Stimulated activated CD8-positive, alpha-beta memory T cell treated with anti-CD3 and anti-CD28 coated beads, Interleukin-7, amount 100 ng/mL, for 1 hour (primary cell): ENCODE data around the gene LEMD3.

Source experiments
- DNase-seq, 2 donors: peaks; one replicate each; pipeline ENCODE4 v3.0.0-alpha.2; 2020; ENCODE audit warnings: low read depth in 2 of 2

The LEMD3 gene

DNA sequence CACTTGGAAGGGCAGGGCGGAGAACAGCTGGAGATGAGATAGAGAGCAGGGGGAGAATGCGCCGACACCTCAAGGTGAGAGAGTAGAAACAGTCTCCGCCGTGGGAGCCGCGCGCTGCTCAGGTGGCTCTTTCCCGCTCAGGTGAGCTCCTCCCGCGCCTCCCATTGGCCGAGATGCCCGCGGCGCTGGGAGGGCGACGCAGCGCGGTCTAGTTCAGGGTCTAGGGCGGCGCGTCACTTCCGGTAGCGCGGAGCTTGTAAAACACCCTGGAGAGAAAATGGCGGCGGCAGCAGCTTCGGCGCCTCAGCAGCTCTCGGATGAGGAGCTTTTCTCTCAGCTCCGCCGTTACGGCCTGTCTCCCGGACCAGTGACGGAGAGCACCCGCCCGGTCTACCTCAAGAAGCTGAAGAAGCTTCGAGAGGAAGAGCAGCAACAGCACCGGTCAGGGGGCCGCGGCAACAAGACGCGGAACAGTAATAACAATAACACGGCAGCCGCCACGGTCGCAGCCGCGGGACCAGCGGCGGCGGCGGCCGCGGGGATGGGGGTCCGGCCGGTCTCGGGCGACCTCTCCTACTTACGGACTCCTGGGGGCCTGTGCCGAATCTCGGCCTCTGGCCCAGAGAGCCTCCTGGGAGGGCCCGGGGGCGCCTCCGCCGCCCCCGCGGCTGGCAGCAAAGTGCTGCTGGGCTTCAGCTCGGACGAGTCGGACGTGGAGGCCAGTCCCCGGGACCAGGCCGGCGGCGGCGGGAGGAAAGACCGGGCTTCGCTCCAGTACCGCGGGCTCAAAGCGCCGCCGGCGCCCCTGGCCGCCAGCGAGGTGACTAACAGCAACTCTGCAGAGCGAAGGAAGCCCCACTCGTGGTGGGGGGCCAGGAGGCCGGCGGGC is at the start of gene LEMD3:
TSS of gene LEMD3 (plus strand) at position 264 of the 889 bp plus-strand sequence. CDS start at position 278, 14 bp downstream.
- DNase-seq, result peak; percentile 83 to 84

- DNase-seq, result no peak
Measured at GRCh38 chr12:65121049-65121955, 48.1 kb upstream of the LEMD3 start, which contains the start of gene WIF1. Gene WIF1, minus strand, starts transcription at chr12:65121305. Its CDS starts 114 bp downstream, at chr12:65121191.

DNA sequence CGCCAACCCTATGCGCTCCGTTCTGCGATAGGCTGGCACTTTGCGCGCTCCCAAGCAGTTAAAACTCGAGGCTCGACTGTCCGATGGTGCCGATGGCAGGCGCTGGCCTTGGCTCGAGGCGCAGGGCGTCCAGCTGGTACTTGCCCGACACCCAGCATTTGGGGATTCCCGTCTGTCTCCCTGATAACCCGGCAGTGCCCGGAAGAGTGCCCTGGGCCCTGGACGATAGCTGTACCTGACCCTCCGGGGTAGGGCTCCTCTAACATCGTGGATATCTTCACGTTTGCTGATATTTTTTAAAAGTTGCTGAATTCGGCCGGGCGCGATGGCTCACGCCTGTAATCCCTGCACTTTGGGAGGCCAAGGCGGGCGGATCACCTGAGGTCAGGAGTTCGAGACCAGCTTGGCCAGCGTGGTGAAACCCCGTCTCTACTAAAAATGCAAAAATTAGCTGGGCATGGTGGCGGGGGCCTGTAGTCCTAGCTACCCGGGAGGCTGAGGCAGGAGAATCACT is 47.4 kb upstream of the LEMD3 start:
- no peak for DNase-seq

DNA sequence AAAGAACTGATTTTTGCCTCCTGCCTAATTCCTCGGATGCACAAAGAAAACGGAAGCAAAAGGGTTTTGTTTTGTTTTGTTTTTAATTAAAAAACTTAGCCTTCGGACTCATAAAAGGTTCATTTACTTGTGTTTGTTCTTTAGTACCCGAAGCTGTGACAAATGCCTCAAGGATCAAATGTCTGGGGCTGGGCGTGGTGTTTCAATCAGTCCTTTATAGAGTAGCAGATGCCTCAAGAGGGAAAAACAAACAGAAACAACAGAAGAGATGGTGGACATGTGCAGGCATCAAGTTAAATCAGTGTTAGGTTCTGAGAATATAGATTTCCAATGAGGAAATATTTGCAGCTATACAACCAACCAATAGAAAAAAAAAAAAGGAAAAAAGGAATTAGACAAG is 46.7 kb upstream of the LEMD3 start:
- DNase-seq, result no peak

GRCh38 chr12:65123435-65124063 is 45.8 kb upstream of the LEMD3 start:
- DNase-seq, result no peak

DNA sequence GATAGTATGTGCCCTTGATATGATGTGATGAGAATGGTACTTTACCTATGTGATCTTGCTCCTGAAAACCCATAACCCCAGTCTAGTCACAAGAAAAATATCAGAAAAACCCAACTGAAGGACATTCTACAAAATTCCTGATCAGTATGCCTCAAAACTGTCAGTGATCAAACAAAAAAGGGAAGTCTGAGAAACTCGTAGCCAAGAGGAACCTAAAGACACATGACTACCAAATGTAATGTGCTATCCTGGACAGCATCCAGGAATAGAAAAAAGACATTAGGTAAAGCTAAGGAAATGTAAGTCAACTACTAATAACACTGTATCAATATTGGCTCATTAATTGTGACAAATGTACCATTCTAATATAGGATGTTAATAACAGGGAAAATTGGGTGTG is 44.1 kb upstream of the LEMD3 start:
- no peak for DNase-seq

- DNase-seq, result no peak
Measured at GRCh38 chr12:65125975-65126374, 43.4 kb upstream of the LEMD3 start.

- no peak for DNase-seq
Measured at GRCh38 chr12:65126482-65126881, 42.9 kb upstream of the LEMD3 start.

DNA sequence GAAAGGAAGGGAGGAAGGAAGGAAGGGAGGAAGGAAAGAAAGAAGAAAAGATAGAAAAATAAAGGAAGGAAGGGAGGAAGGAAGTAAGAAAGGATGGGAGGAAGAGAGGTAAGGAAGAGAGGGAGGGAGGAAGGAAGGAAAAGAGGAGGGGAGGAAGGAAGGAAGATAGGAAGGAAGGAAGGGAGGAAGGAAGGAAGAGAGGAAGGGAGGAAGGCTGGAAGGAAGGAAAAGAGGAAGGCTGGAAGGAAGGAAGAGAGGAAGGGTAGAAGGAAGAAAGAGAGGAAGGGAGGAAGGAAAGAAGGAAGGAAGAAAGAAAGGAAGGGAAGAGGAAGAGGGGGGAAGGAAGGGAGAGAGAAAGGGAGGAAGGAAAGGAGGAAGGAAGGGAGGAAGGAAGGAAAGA is 35.5 kb upstream of the LEMD3 start:
- DNase-seq, result no peak

DNA sequence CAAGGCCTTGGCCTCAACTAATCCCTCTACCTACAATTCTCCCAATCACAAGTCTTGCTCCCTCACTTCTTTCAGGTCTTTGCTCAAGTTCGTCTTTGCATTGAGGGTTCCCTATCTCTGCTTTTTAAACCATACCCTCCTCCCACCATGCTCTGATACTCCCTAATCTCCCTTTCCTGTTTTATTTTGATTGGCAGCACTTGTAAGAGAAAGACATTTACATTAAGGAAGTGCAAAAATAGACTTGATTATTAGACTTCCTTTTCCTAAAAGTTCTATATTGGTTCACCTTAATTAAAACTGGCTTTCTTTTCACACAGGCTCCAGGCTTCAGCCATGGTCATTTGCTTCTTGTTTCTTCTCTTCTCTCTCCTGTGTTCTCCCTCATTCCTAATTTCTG is 30.0 kb upstream of the LEMD3 start:
- no peak for DNase-seq

- no peak for DNase-seq
Measured at GRCh38 chr12:65140738-65141137, 28.6 kb upstream of the LEMD3 start.

GRCh38 chr12:65147312-65147905 is 22.0 kb upstream of the LEMD3 start:
- DNase-seq, result no peak

GRCh38 chr12:65152012-65152411 is 17.4 kb upstream of the LEMD3 start:
- no peak for DNase-seq

GRCh38 chr12:65152596-65152995 is 16.8 kb upstream of the LEMD3 start:
- DNase-seq, result no peak

- DNase-seq, result no peak
Measured at GRCh38 chr12:65155784-65156183, 13.6 kb upstream of the LEMD3 start.

DNA sequence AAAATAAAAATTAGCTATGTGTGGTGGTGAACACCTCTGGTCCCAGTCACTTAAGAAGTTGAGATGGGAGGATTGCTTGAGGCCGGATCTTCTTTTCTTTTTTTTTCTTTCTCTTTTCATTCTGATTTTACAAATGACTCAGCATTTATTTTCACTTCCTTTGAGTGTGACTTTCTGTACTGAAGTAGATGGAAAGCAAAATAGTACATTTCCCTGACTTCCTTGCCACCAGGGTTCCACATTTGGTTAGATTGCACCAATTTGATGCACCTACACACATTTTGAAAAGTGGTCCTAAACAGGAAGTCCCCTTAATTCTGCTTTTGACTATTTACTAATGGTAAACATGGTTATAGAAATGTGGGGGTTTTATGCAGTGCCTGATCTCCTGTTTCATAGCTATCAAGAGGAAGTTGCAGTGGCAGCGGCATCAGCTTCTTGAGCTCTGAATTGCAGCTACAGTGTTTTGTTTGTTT is 13.0 kb upstream of the LEMD3 start:
- DNase-seq, result no peak

GRCh38 chr12:65157091-65157490 is 12.3 kb upstream of the LEMD3 start:
- no peak for DNase-seq

GRCh38 chr12:65162609-65163008 is 6.8 kb upstream of the LEMD3 start:
- DNase-seq, result no peak

DNA sequence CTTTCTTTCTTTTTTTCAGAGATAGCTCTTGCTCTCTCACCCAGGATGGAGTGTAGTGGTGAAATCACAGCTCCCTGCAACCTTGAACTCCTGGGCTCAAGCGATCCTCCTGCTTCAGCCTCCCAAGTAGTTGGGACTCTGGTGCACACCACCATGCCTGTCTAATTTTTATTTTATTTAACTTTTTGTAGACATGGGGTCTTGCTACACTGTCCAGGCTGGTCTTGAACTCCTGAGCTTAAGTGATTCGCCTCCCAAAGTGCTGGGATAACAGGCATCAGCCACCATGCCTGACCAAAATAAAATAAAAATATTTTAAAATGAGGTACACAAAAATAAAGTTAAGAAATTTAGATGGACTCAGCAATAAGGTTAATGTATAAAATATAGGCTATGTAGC is 5.1 kb upstream of the LEMD3 start:
- no peak for DNase-seq

DNA sequence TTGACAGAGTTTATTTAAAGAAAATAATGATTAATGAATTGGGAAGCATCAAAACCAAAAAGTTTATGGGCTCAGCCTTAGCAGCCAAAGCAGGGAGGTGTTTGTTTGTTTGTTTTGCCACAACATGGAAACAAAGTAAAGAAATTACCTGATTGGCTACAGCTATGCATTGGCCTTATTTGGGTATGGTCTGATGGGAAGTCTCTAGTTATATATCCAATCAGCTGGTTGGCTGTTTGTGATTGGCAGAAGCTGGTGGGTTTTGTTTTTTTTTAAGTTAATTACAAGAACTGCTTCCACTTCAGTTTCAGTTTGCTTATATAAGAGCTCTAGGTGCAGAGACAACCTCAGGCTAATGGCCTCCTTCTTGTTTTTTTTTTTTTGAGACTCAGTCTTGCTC is 4.6 kb upstream of the LEMD3 start:
- no peak for DNase-seq

GRCh38 chr12:65168681-65169319 is 583 bp upstream of the LEMD3 start:
- no peak for DNase-seq
